OCI-LY3 (cell line): ENCODE measurements around the gene VRK1.

Experiments used
- H2AFZ ChIP-seq: fragments of 200-600, 300-600 bp; shearing (Covaris generic); 2 replicates; pipeline ENCODE4 v1.6.0; 2014; ENCODE audit warnings: antibody characterized with exemption, low read depth, low read length
- H3K27ac ChIP-seq: fragments of 200-600, 300-600 bp; sonication (generic); 2 replicates; pipeline ENCODE4 v1.5.1; 2014; ENCODE audit warnings: mild to moderate bottlenecking, low read length, moderate library complexity, mixed read lengths
- H3K27me3 ChIP-seq: fragments of 200-600, 300-600 bp; sonication (generic); 2 replicates; pipeline ENCODE4 v1.6.1; 2014; ENCODE audit warnings: low read depth, low read length, mixed read lengths
- H3K36me3 ChIP-seq: fragments of 200-600, 300-600 bp; sonication (generic); replicated peaks from 2 replicates; pipeline ENCODE3; 2014; ENCODE audit warnings: low read depth, low read length, mixed read lengths
- H3K4me1 ChIP-seq: fragments of 300-600, 200-600 bp; sonication (generic); 2 replicates; pipeline ENCODE4 v1.6.1; 2014; ENCODE audit warnings: low read length, mixed read lengths
- H3K4me2 ChIP-seq: fragments of 200-600, 300-600 bp; sonication (generic); 2 replicates; pipeline ENCODE4 v1.6.1; 2014; ENCODE audit warnings: low read length, mixed read lengths
- H3K4me3 ChIP-seq: fragments of 300-600, 200-600 bp; sonication (generic); 2 replicates; pipeline ENCODE4 v1.5.1; 2014; ENCODE audit warnings: antibody characterized with exemption, mild to moderate bottlenecking, low read length, moderate library complexity
- H3K79me2 ChIP-seq: fragments of 300-600, 200-600 bp; shearing (Covaris generic); 2 replicates; pipeline ENCODE4 v1.6.1; 2014; ENCODE audit warnings: mild to moderate bottlenecking, low read length, mixed read lengths
- H3K9ac ChIP-seq: fragments of 300-600, 200-600 bp; shearing (Covaris generic); 2 replicates; pipeline ENCODE4 v1.6.0; 2014; ENCODE audit warnings: mild to moderate bottlenecking, low read length, moderate library complexity
- H3K9me3 ChIP-seq: fragments of 200-600, 300-600 bp; shearing (Covaris generic); 2 replicates; pipeline ENCODE4 v1.6.1; 2014; ENCODE audit warnings: low read length, mixed read lengths; ENCODE audit not compliant: insufficient read depth
- H4K20me1 ChIP-seq: fragments of 200-600, 300-600 bp; sonication (generic); 2 replicates; pipeline ENCODE4 v1.6.1; 2016; ENCODE audit warnings: low read length, mixed read lengths; ENCODE audit not compliant: insufficient read depth
- EZH2phosphoT487 ChIP-seq: fragments of 200-600 bp; shearing (Covaris generic); IDR thresholded peaks from 2 replicates; pipeline ENCODE4 v1.6.1; 2018; ENCODE audit warnings: antibody characterized with exemption, mixed run types, low read depth
- TF ChIP-seq, protein P1 (sequence below): fragments of 200-600, 300-600 bp; sonication (generic); IDR thresholded peaks from 2 replicates; pipeline ENCODE4 v1.5.1; 2014; ENCODE audit warnings: antibody characterized with exemption, low read length, low read depth

VRK1 gene

DNA sequence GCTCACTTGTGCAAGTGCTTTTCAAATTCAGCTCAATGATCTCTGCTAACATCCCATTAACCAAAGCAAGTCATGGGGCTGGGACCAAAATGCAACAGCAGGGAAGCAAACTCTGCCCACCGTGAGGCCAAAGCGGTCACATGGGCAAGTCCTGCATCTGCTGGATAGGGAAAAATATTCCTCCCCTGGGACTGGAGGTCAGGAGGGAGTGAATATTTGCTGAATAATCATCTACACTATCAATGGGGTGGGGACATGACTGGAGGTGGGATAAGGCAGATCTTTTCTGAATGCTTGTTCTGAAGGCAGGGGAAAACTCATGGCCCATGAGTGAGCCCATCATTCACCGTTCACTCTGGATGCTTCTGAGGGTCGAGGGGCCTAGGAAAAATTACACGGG is 45.1 kb upstream of the VRK1 start:
- no peaks in the 10 kb centered on the region for H3K4me1 ChIP-seq

DNA sequence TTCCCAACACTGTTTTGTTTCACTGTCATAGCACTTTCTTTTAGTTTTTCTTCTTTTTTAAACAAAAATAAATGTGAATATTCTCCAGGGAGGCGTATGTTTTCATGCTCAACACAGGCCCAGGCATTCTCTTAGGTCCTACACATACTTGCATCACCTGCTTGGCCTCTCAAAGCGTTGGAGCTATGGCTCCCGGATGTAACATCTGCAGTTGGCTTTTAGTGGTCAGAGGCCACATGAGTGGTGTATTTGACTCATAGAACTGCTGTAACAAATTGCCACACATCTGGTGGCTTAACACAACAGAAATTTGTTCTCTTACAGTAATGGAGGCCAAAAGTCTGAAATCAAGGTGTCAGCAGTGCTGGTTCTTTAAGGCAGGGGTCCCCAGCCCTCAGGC is 44.6 kb upstream of the VRK1 start:
- Histone ChIP-seq H2AFZ (no peak overlapping the region), H3K4me1 (no peaks in the 10 kb centered on the region), H3K36me3 (no peaks in the 10 kb centered on the region), H3K9ac (no peak overlapping the region), H3K79me2 (no peaks in the 10 kb centered on the region), H3K27ac (no peak overlapping the region), H3K9me3 (no peaks in the 10 kb centered on the region), H4K20me1 (no peaks in the 10 kb centered on the region), H3K4me2 (no peak overlapping the region), H3K4me3 (no peak overlapping the region), H3K27me3 (peaks cover 16% of the 10 kb centered on the region)
- TF ChIP-seq, protein P1, sequence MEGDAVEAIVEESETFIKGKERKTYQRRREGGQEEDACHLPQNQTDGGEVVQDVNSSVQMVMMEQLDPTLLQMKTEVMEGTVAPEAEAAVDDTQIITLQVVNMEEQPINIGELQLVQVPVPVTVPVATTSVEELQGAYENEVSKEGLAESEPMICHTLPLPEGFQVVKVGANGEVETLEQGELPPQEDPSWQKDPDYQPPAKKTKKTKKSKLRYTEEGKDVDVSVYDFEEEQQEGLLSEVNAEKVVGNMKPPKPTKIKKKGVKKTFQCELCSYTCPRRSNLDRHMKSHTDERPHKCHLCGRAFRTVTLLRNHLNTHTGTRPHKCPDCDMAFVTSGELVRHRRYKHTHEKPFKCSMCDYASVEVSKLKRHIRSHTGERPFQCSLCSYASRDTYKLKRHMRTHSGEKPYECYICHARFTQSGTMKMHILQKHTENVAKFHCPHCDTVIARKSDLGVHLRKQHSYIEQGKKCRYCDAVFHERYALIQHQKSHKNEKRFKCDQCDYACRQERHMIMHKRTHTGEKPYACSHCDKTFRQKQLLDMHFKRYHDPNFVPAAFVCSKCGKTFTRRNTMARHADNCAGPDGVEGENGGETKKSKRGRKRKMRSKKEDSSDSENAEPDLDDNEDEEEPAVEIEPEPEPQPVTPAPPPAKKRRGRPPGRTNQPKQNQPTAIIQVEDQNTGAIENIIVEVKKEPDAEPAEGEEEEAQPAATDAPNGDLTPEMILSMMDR = no peak
- TF ChIP-seq EZH2phosphoT487 = no peak

More for the DNA sequence above, 45.1 kb upstream of the VRK1 start:
- peaks cover 17% of the 10 kb centered on the region for H3K27me3 ChIP-seq
- no peak overlapping the region for H3K27ac ChIP-seq
- no peak overlapping the region for H3K4me2 ChIP-seq
- no peak overlapping the region for H3K4me3 ChIP-seq
- no peaks in the 10 kb centered on the region for H3K9me3 ChIP-seq
- H3K9ac ChIP-seq = no peak overlapping the region
- H3K36me3 ChIP-seq = no peaks in the 10 kb centered on the region
- no peaks in the 10 kb centered on the region for H3K79me2 ChIP-seq
- no peaks in the 10 kb centered on the region for H4K20me1 ChIP-seq
- TF ChIP-seq, protein P1 = no peak
- TF ChIP-seq EZH2phosphoT487 = no peak
- no peak overlapping the region for H2AFZ ChIP-seq

DNA sequence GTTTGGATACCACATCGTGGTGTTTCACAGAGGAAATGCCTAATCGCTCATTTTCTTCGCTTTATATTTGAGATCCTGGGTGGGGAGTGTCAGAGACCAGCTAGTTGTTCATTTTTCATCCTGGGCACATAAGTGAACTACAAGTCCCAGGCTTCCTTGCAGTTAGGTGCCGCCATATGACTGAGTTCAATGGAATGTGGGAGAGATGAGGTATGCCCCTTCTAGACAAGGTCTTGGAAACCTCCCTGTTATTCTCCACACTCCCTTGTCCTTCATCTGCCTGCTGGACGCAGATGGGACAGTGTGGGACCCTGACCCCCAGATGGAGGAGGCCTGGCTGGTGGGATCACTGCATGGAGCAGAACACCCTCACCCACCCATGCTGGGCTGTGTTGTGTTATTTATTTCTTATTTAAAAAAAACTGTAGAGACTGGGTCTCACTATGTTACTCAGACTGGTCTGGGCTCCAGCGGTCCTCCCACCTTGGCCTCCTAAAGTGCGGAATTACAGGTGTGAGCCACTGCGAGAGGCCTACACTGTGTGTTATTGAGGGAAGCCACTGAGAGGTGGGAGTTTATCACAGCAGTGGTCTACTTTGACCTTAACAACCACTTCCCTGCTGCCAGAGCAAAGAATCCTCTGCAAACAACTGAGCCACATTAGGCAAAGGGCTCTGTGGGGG is 42.9 kb upstream of the VRK1 start:
- Histone ChIP-seq H3K9ac (no peak overlapping the region), H3K4me3 (no peak overlapping the region), H3K27ac (no peak overlapping the region), H4K20me1 (no peaks in the 10 kb centered on the region), H2AFZ (no peak overlapping the region), H3K4me2 (no peak overlapping the region), H3K27me3 (peaks cover 15% of the 10 kb centered on the region), H3K79me2 (no peaks in the 10 kb centered on the region), H3K9me3 (no peaks in the 10 kb centered on the region), H3K36me3 (no peaks in the 10 kb centered on the region), H3K4me1 (no peaks in the 10 kb centered on the region)
- TF ChIP-seq, protein P1 = no peak
- no peak for TF ChIP-seq EZH2phosphoT487

DNA sequence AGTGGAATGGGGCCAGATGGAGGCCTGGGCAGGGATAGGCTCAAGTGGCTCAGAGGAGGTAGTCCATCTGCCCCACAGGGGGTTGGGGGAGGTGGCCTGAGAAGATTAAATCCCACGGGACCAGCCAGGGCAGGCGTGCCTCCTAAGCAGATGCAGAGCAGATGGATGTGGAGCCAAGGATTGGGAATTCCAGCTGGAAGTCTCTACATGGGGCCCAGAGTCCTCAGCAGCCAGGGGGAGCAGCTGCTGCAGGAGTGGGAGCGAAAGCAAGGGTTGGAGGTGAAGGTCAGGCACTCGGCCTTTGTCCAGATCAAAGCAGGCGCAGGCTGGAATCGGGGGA is 42.4 kb upstream of the VRK1 start:
- no peak overlapping the region for H3K27ac ChIP-seq
- H3K9me3 ChIP-seq = no peaks in the 10 kb centered on the region
- peaks cover 19% of the 10 kb centered on the region for H3K27me3 ChIP-seq
- no peak overlapping the region for H2AFZ ChIP-seq
- no peak overlapping the region for H3K4me3 ChIP-seq
- no peak overlapping the region for H3K4me2 ChIP-seq
- H3K4me1 ChIP-seq = no peaks in the 10 kb centered on the region
- TF ChIP-seq, protein P1 = no peak
- no peak for TF ChIP-seq EZH2phosphoT487
- H3K79me2 ChIP-seq = no peaks in the 10 kb centered on the region
- no peak overlapping the region for H3K9ac ChIP-seq
- H4K20me1 ChIP-seq = no peaks in the 10 kb centered on the region
- no peaks in the 10 kb centered on the region for H3K36me3 ChIP-seq
